SIG-M5 treated with dmso at 0.1 percent for 504 hours (cell line): Measurements from ENCODE around the gene WDSUB1.

Source experiments
- DNase-seq: peaks from one replicate; lab custom pipeline; 2025; ENCODE audit not compliant: unreplicated experiment; lab: John Stamatoyannopoulos, UW

The WDSUB1 gene

GRCh38 chr2:159199761-159200465, 86.6 kb downstream of the WDSUB1 start:
- DNase-seq: no peak

GRCh38 chr2:159199236-159199635, 87.3 kb downstream of the WDSUB1 start:
- DNase-seq: no peak

- no peak for DNase-seq
Observed at GRCh38 chr2:159196393-159196925, 90.0 kb downstream of the WDSUB1 start.

GRCh38 chr2:159195697-159196096, 90.8 kb downstream of the WDSUB1 start:
- no peak for DNase-seq

- DNase-seq: no peak
Observed at GRCh38 chr2:159194241-159194640, 92.3 kb downstream of the WDSUB1 start.

- no peak for DNase-seq
Observed at GRCh38 chr2:159193791-159194190, 92.7 kb downstream of the WDSUB1 start.

- DNase-seq: no peak
Observed at GRCh38 chr2:159192371-159192918, 94.1 kb downstream of the WDSUB1 start.

GRCh38 chr2:159188449-159188848, 98.1 kb downstream of the WDSUB1 start:
- no peak for DNase-seq

- DNase-seq: no peak
Observed at GRCh38 chr2:159187106-159187505, 99.4 kb downstream of the WDSUB1 start.

- DNase-seq: no peak
Observed at GRCh38 chr2:159186462-159186861, 100.0 kb downstream of the WDSUB1 start.
